Thymus (tissue), 11 donors: ENCODE measurements around the gene RBMX. TPM values are rescaled to one million over a fixed set of nuclear protein-coding genes. Genes with fewer than 3 reads are reported as not detected.
A peak's percentile ranks its signal among the peaks of the same experiment; 100 is the strongest.
"Not testable (repeated sequence)": the region's sequence is repeated elsewhere in the genome, so short reads cannot be mapped to it uniquely, and the experiment has no call there.

Experiments used
- DNase-seq, 9 donors: peaks; one replicate each; pipeline ENCODE4 v3.0.0-alpha.2; 2013; ENCODE audit warnings: low spot score in 9 of 9, low read depth in 6 of 9, missing footprints in 1 of 9
- H3K27ac ChIP-seq, 2 donors: one replicate each; pipeline ENCODE4 v1.5.1; 2013; ENCODE audit warnings: control low read depth in 1 of 2, low read depth in 1 of 2, low read length in 1 of 2, mild to moderate bottlenecking in 1 of 2, moderate library complexity in 1 of 2
- H3K27me3 ChIP-seq, 2 donors: one replicate each; pipeline ENCODE4 v1.5.1; 2013; ENCODE audit warnings: low read length in 1 of 2; ENCODE audit not compliant: control insufficient read depth in 2 of 2, insufficient read depth in 1 of 2
- H3K36me3 ChIP-seq, 2 donors: one replicate each; pipeline ENCODE4 v1.5.1; 2013; ENCODE audit warnings: low read length in 1 of 2, mild to moderate bottlenecking in 1 of 2, moderate library complexity in 1 of 2; ENCODE audit not compliant: control insufficient read depth in 2 of 2, insufficient read depth in 2 of 2
- H3K4me1 ChIP-seq, 2 donors: one replicate each; pipeline ENCODE4 v1.5.1; 2013; ENCODE audit warnings: low read length in 2 of 2; ENCODE audit not compliant: control insufficient read depth in 2 of 2, insufficient read depth in 2 of 2
- H3K4me3 ChIP-seq, 2 donors: one replicate each; pipeline ENCODE4 v1.5.1; 2013; ENCODE audit warnings: low read length in 2 of 2, control low read depth in 1 of 2, mild to moderate bottlenecking in 1 of 2
- H3K9me3 ChIP-seq, 2 donors: one replicate each; pipeline ENCODE4 v1.5.1; 2013; ENCODE audit warnings: low read length in 1 of 2, mild to moderate bottlenecking in 1 of 2; ENCODE audit not compliant: control insufficient read depth in 2 of 2, insufficient read depth in 1 of 2
- WGBS: extraction: QIAGEN DNeasy Blood & Tissue Kit; methylation state at CpG from one replicate; pipeline ENCODE4 v1.1.7; 2013; 5-methylcytosine and 5-hydroxymethylcytosine counted together
- polyA plus RNA-seq: library from polyadenylated mRNA; stranded (reverse); fragments of 200-250 nt; gene quantifications from one replicate; pipeline ENCODE4 v1.2.3, GENCODE V29; 2013
- total RNA-seq: library from RNA; stranded (reverse); fragments of 120-200 nt; gene quantifications from one replicate; pipeline ENCODE4 v1.2.4, GENCODE V29; 2013
- donor health status: healthy.

The RBMX gene
- total and polyA plus RNA-seq, 2 donors = 131 to 308 TPM

- H3K27me3 ChIP-seq = no peaks in the 10 kb centered on the region
- H3K9me3 ChIP-seq = no peaks in the 10 kb centered on the region
- no peak overlapping the region for H3K4me3 ChIP-seq
- no peaks in the 10 kb centered on the region for H3K36me3 ChIP-seq
- 98% methylated on average over 7 of the region's 7 CpGs for WGBS
- H3K4me1 ChIP-seq = peaks cover 2 to 8% of the 10 kb centered on the region in 2 donors
- H3K27ac ChIP-seq = no peak overlapping the region
- no peak for DNase-seq
Observed at GRCh38 chrX:136896121-136896914, 15.8 kb upstream of the RBMX start.

- H3K27ac ChIP-seq = no peak overlapping the region
- H3K36me3 ChIP-seq = no peaks in the 10 kb centered on the region
- H3K4me1 ChIP-seq = no peaks in the 10 kb centered on the region
- H3K27me3 ChIP-seq = no peaks in the 10 kb centered on the region
- no peak overlapping the region for H3K4me3 ChIP-seq
- DNase-seq = no peak
- no peaks in the 10 kb centered on the region for H3K9me3 ChIP-seq
- WGBS = 98% methylated on average over 3 of the region's 3 CpGs
Observed at GRCh38 chrX:136892412-136892811, 11.9 kb upstream of the RBMX start.

GRCh38 chrX:136890596-136890995 lies 10.1 kb upstream of the RBMX start:
- not testable (repeated sequence) for H3K4me1 ChIP-seq, H3K27ac ChIP-seq, H3K4me3 ChIP-seq, H3K27me3 ChIP-seq, DNase-seq, H3K36me3 ChIP-seq, H3K9me3 ChIP-seq
- WGBS = 95% methylated on average over 6 of the region's 6 CpGs

GRCh38 chrX:136889269-136889668 lies 8.7 kb upstream of the RBMX start:
- no peak for DNase-seq
- no peaks in the 10 kb centered on the region for H3K4me1 ChIP-seq
- 97% methylated on average over 7 of the region's 7 CpGs for WGBS

GRCh38 chrX:136880003-136880451 lies 498 bp downstream of the RBMX start:
- peak overlapping the region; percentile 69 to 81 for H3K4me3 ChIP-seq
- H3K27me3 ChIP-seq = no peaks in the 10 kb centered on the region
- peaks cover 9 to 41% of the 10 kb centered on the region in 2 donors for H3K36me3 ChIP-seq
- peak overlapping the region; percentile 96 to 97 for H3K27ac ChIP-seq
- WGBS = under 1% methylated on average over 32 of the region's 32 CpGs
- H3K9me3 ChIP-seq = peaks cover 0 to 4% of the 10 kb centered on the region in 2 donors
- peaks cover 0 to 11% of the 10 kb centered on the region in 2 donors for H3K4me1 ChIP-seq
- DNase-seq = peak in 5 of 9 donors; percentile 8 to 49 (median 20)

More at GRCh38 chrX:136889269-136889668, 8.7 kb upstream of the RBMX start:
- Histone ChIP-seq H3K27me3 (no peaks in the 10 kb centered on the region), H3K4me3 (no peak overlapping the region), H3K9me3 (no peaks in the 10 kb centered on the region), H3K27ac (no peak overlapping the region), H3K36me3 (no peaks in the 10 kb centered on the region)

- H3K9me3 ChIP-seq = peaks cover 0 to 4% of the 10 kb centered on the region in 2 donors
- WGBS = 7% methylated on average over 10 of the region's 10 CpGs
- peak in 2 of 9 donors; percentile 7 to 48 for DNase-seq
- H3K4me3 ChIP-seq = peak overlapping the region; percentile 69 to 81
- no peaks in the 10 kb centered on the region for H3K27me3 ChIP-seq
- H3K27ac ChIP-seq = peak overlapping the region in 1 of 2 donors; percentile 97
- H3K36me3 ChIP-seq = peaks cover 9 to 50% of the 10 kb centered on the region in 2 donors
- peaks cover 0 to 11% of the 10 kb centered on the region in 2 donors for H3K4me1 ChIP-seq
Observed at GRCh38 chrX:136879001-136879687, 1.4 kb downstream of the RBMX start.

GRCh38 chrX:136878423-136878822 lies 2.1 kb downstream of the RBMX start:
- DNase-seq = no peak
- Histone ChIP-seq H3K4me3 (peak overlapping the region; percentile 69 to 81), H3K27me3 (no peaks in the 10 kb centered on the region), H3K9me3 (peaks cover 0 to 4% of the 10 kb centered on the region in 2 donors), H3K27ac (no peak overlapping the region), H3K36me3 (peaks cover 9 to 51% of the 10 kb centered on the region in 2 donors), H3K4me1 (peaks cover 0 to 11% of the 10 kb centered on the region in 2 donors)
- WGBS = 45% methylated on average over 11 of the region's 11 CpGs

- H3K4me3 ChIP-seq, H3K27me3 ChIP-seq, H3K27ac ChIP-seq, DNase-seq, H3K9me3 ChIP-seq, H3K4me1 ChIP-seq: not testable (repeated sequence)
- WGBS = 93% methylated on average over 15 of the region's 15 CpGs
- H3K36me3 ChIP-seq = peaks cover 25 to 76% of the 10 kb centered on the region in 2 donors
Observed at GRCh38 chrX:136874114-136874513, 6.4 kb downstream of the RBMX start.

GRCh38 chrX:136873210-136873609 lies 7.3 kb downstream of the RBMX start:
- H3K4me1 ChIP-seq, H3K9me3 ChIP-seq, DNase-seq, H3K27ac ChIP-seq, H3K4me3 ChIP-seq, H3K27me3 ChIP-seq: not testable (repeated sequence)
- peaks cover 32 to 76% of the 10 kb centered on the region in 2 donors for H3K36me3 ChIP-seq
- 95% methylated on average over 2 of the region's 2 CpGs for WGBS
